ENCODE measurements around the gene KDM4E. TPM values are rescaled to one million over a fixed set of nuclear protein-coding genes. Genes with fewer than 3 reads are reported as not detected.

KDM4E gene
- total RNA-seq, 4 donors from 2014 or later = not detected

DNA sequence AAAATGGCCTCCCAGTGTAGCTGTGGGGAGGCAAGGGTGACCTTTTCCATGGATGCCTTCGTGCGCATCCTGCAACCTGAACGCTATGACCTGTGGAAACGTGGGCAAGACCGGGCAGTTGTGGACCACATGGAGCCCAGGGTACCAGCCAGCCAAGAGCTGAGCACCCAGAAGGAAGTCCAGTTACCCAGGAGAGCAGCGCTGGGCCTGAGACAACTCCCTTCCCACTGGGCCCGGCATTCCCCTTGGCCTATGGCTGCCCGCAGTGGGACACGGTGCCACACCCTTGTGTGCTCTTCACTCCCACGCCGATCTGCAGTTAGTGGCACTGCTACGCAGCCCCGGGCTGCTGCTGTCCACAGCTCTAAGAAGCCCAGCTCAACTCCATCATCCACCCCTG, 26.8 kb upstream of the KDM4E start:
- peak in 1 of 2 donors; percentile 68 for DNase-seq (ENCODE audit: low spot score in 2 of 2)
- TF ChIP-seq POLR2A (IDR thresholded peaks at IDR 0.05) = no peak
- TF ChIP-seq, protein P1, sequence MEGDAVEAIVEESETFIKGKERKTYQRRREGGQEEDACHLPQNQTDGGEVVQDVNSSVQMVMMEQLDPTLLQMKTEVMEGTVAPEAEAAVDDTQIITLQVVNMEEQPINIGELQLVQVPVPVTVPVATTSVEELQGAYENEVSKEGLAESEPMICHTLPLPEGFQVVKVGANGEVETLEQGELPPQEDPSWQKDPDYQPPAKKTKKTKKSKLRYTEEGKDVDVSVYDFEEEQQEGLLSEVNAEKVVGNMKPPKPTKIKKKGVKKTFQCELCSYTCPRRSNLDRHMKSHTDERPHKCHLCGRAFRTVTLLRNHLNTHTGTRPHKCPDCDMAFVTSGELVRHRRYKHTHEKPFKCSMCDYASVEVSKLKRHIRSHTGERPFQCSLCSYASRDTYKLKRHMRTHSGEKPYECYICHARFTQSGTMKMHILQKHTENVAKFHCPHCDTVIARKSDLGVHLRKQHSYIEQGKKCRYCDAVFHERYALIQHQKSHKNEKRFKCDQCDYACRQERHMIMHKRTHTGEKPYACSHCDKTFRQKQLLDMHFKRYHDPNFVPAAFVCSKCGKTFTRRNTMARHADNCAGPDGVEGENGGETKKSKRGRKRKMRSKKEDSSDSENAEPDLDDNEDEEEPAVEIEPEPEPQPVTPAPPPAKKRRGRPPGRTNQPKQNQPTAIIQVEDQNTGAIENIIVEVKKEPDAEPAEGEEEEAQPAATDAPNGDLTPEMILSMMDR (IDR thresholded peaks at IDR 0.05) = no peak
- no peak overlapping the region for H3K4me3 ChIP-seq (ENCODE audit: low read depth, poor library complexity, severe bottlenecking)
- intact Hi-C loops (cut with DNase I; ENCODE audit: low total_unique reads) = no loop called here
- 95 to 96% methylated on average over 13 of the region's 13 CpGs for WGBS, 2 donors

DNA sequence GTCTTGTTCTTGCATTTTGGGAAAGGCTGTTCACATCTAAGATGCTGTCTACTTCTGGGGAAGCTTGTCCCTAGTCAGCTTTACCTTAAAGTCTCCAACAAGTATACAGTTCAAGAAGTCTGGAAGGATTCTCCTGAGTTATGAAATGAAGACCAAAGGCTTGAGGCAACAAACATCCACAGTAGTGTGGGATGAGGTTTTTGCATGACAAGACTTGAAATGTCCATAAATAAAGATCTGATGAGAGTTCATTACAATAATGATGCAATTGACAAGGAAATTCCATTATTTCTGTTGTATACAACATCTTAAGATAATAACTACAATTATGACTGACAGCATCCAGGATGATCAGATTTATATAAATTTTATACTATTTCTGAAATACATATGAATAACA, 21.3 kb upstream of the KDM4E start:
- TF ChIP-seq, protein P1 (IDR thresholded peaks at IDR 0.05) = no peak
- TF ChIP-seq POLR2A (IDR thresholded peaks at IDR 0.05) = no peak
- no peak for DNase-seq (ENCODE audit: low spot score in 2 of 2)
- intact Hi-C loops (cut with DNase I; ENCODE audit: low total_unique reads) = no loop called here
- no peak overlapping the region for H3K4me3 ChIP-seq (ENCODE audit: low read depth, poor library complexity, severe bottlenecking)

DNA sequence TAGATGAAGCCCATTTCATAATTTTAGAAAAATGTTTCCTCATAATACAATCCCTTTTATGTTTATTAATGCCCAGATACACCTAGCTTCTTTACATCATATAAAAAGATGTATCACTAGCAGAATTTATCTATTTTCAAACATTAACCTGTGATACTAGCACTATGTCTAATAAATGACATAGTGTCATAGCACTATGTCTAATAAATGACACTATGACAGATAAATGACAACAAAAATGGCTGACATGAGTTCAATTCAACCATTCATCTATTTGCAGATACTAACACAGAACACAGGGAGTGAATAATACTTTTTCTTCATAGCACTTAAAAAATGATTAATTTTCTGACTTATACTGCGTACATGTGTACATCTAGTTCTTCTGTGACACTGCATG, 19.4 kb upstream of the KDM4E start:
- no peak for TF ChIP-seq POLR2A (IDR thresholded peaks at IDR 0.05)
- TF ChIP-seq, protein P1 (IDR thresholded peaks at IDR 0.05) = no peak
- no peak overlapping the region for H3K4me3 ChIP-seq (ENCODE audit: low read depth, poor library complexity, severe bottlenecking)
- intact Hi-C loops (cut with DNase I; ENCODE audit: low total_unique reads) = no loop called here
- WGBS, 2 donors = 89 to 95% methylated on average over 1 of the region's 1 CpG
- DNase-seq (ENCODE audit: low spot score in 2 of 2) = no peak

DNA sequence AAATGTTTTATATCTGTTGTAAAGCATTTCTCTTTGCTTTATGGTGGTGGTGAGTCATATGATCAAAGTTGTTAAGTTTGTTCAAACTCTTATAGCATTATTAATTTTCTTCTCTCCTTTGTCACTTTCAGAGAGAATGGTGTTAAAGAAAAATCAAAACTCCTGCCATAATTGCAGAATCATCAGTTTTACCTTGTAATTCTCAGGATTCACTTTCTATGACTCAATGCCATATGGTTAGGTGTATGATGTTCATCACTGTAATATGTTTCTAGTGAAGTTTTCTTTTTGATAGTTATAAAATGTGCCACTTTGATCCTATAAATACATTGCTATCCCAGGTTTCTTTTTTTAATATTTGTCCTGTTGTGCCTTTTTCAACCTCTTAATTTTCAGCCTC, 13.7 kb upstream of the KDM4E start:
- TF ChIP-seq POLR2A (IDR thresholded peaks at IDR 0.05) = no peak
- TF ChIP-seq, protein P1 (IDR thresholded peaks at IDR 0.05) = no peak
- H3K4me3 ChIP-seq (ENCODE audit: low read depth, poor library complexity, severe bottlenecking) = no peak overlapping the region
- no peak for DNase-seq (ENCODE audit: low spot score in 2 of 2)
- intact Hi-C loops (cut with DNase I; ENCODE audit: low total_unique reads) = no loop called here

DNA sequence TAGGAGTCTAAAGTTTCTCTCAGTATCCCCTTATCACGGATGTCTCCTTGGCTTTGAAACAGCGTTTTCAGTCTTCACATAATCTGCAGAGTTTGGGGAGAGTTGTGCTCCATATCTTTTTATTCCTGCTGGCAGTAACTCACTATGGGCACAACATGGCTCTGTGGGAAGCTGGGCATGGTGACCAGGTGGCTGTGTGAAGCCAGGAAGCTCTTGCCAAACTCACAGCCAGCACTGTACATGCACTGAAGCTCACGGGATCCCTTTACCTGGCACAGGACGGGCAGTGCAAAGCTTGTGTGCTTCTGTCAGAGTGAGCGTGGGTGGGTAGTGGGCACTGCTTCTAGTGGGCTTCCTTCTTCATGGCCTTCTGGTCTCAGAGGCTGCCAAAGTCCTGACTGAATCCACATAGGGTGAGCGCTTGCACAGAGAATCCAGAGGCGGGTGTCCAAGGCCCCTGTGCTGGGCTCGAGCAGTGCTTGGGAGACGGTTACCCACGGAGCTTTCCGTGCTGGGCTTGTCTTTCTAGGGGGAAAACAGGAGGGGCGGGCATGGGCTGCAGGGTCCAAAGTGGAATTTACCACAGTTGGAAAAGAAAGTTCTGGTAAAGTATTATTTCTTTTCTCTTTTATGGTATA, 10.8 kb upstream of the KDM4E start:
- no peak for DNase-seq (ENCODE audit: low spot score in 2 of 2)
- intact Hi-C loops (cut with DNase I; ENCODE audit: low total_unique reads) = no loop called here

More for the DNA sequence above, 10.8 kb upstream of the KDM4E start:
- 86 to 90% methylated on average over 11 to 12 of the region's 12 CpGs for WGBS, 2 donors
- H3K4me3 ChIP-seq (ENCODE audit: low read depth, poor library complexity, severe bottlenecking) = no peak overlapping the region
- TF ChIP-seq, protein P1 (IDR thresholded peaks at IDR 0.05) = no peak
- no peak for TF ChIP-seq POLR2A (IDR thresholded peaks at IDR 0.05)

All from lower leg skin (tissue), 4 donors.